ENCODE data around the gene CATSPERZ. TPM values are rescaled to one million over a fixed set of nuclear protein-coding genes. Genes with fewer than 3 reads are reported as not detected.

Gene CATSPERZ
- total RNA-seq, 5 donors from 2014 or later (not counting 1 experiment from before 2014, with no cell fraction given), result 0.40 TPM; not detected in 4

DNA sequence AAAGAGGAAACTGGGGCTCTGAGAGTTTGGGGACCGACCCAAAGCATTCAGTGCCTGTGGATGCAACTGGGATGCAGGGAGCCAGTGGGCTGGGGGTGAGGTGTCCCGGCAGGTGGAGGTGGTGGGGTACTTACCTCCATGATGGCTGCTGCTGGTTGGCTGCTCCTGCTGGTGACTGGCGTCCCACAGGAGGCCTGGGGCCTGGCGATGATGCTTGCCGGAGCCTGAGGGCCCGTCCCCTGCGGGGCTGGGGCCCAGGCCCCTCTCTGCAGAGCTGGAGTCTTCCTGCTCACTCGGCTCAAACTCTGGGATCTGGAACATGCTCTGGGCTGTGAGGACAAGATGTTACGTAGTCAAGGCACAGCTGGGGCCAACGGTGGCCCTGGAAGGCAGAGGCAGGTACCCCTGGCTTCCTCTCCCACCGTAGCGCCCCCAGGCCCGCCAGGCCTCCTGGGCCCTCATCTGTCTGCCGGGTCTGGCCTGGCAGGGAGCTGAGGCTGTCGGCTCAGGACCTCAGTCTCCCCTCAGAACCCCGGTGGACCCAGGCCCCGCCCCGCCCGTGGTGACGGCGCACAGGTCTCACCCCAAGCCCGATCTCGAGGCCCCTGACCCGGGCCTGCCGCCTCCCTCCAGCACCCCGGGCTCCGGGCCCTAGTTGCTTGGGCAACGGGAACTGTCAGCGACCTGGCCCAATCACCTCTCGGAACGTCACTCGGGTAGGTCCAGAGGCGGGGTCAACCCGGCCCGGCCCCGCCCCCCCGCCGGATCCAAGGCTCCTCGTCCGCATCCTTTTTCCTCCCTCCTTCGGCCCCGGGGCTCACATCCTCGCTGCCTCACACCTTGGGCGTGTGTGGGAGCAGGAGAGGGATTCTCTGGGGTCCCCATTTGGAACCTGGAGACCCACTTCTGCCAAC is 15.9 kb upstream of the CATSPERZ start, which contains the start of gene BAD:
TSS of gene BAD (minus strand) at position 618 of the 914 bp plus-strand sequence. CDS start at position 321, 297 bp downstream.
- Histone ChIP-seq H3K9me3 (no peaks in the 10 kb centered on the region), H3K27me3 (replicated peaks in 1 of 2; ENCODE audit: control insufficient read depth in 2 of 2, extremely low read depth in 1 of 2, insufficient read depth in 2 of 2, low read length in 1 of 2) (peaks cover 0 to under 1% of the 10 kb centered on the region in 2 experiments), H3K36me3 (ENCODE audit: control insufficient read depth in 2 of 2, extremely low read depth in 1 of 2, insufficient read depth in 1 of 2, low read length in 1 of 2) (peaks cover 0 to 7% of the 10 kb centered on the region in 2 donors), H3K4me3 (ENCODE audit: control insufficient read depth in 1 of 2, extremely low read depth in 1 of 2, low read length in 1 of 2) (peak within 1 kb of the TSS; percentile 76 to 87), H3K27ac (ENCODE audit: low read length) (peak within 1 kb of the TSS; percentile 100), H3K4me1 (ENCODE audit: control insufficient read depth in 1 of 2, extremely low read depth in 1 of 2, insufficient read depth in 2 of 2, low read length in 2 of 2) (peaks cover 4 to 37% of the 10 kb centered on the region in 2 experiments)
- WGBS (ENCODE audit: insufficient coverage), result 5% methylated on average over 33 of the region's 44 CpGs
- Mint-ChIP-seq H3K9me3 (no peaks in the 10 kb centered on the region), H3K27me3 (no peaks in the 10 kb centered on the region), H3K4me1 (peaks cover 19 to 27% (median 25%) of the 10 kb centered on the region in 3 donors), H3K4me3 (peak within 1 kb of the TSS; percentile 84 to 86 (median 85)), H3K36me3 (peaks cover 5% of the 10 kb centered on the region), H3K27ac (peak within 1 kb of the TSS; percentile 92 to 95)
- POLR2A ChIA-PET, result interaction anchor here (0.5 to 1.7 kb wide), 7 partner anchors 9 to 43 kb away, joined by 3 to 6 read pairs (median 5); partner anchors contain the start of genes FKBP2 (in 1 of the 2), PRDX5 (in 1 of the 2) and TRMT112 (in 1 of the 2)
- ATAC-seq (replicated peaks in 1 of 4) (peak; percentile 79 to 83 (median 80)), DNase-seq (peak; percentile 81 to 94 (median 89))
- CTCF ChIA-PET, result interaction anchor here (0.6 to 3.7 kb wide), 10 partner anchors 13 to 98 kb away, joined by 3 to 16 read pairs (median 6); partner anchors contain the start of genes CATSPERZ (in 1 of the 2), FKBP2 (in 1 of the 2), PRDX5 (in 1 of the 2) and STIP1 (in 1 of the 2)

- H3K36me3 ChIP-seq (ENCODE audit: control insufficient read depth in 2 of 2, extremely low read depth in 1 of 2, insufficient read depth in 1 of 2, low read length in 1 of 2), result peaks cover 0 to 7% of the 10 kb centered on the region in 2 donors
- ATAC-seq (replicated peaks in 1 of 4), result peak; percentile 70 to 77 (median 74)
- DNase-seq, result peak; percentile 81 to 97 (median 91)
- peak within 1 kb of the TSS; percentile 100 for H3K27ac ChIP-seq (ENCODE audit: low read length)
- POLR2A ChIA-PET, result interaction anchor here in 1 of 2 donors (0.6 to 1.7 kb wide), 6 partner anchors 13 to 99 kb away, joined by 3 to 6 read pairs (median 4); partner anchors contain the start of genes FKBP2, PRDX5, STIP1 and TRMT112
- H3K36me3 Mint-ChIP-seq, result peaks cover 5% of the 10 kb centered on the region
- peaks cover 4 to 37% of the 10 kb centered on the region in 2 experiments for H3K4me1 ChIP-seq (ENCODE audit: control insufficient read depth in 1 of 2, extremely low read depth in 1 of 2, insufficient read depth in 2 of 2, low read length in 2 of 2)
- peak within 1 kb of the TSS; percentile 84 to 86 (median 85) for H3K4me3 Mint-ChIP-seq
- H3K9me3 Mint-ChIP-seq, result no peaks in the 10 kb centered on the region
- H3K4me1 Mint-ChIP-seq, result peaks cover 19 to 27% (median 25%) of the 10 kb centered on the region in 3 donors
- CTCF ChIA-PET, result interaction anchor here (0.6 to 3.7 kb wide), 11 partner anchors 14 to 99 kb away, joined by 3 to 16 read pairs (median 5); partner anchors contain the start of genes CATSPERZ (in 1 of the 2), FKBP2 (in 1 of the 2), PRDX5 (in 1 of the 2) and STIP1 (in 1 of the 2)
- under 1% methylated on average over 92 of the region's 102 CpGs for WGBS (ENCODE audit: insufficient coverage)
- H3K27me3 Mint-ChIP-seq, result peaks cover 0 to under 1% of the 10 kb centered on the region in 2 donors
- H3K4me3 ChIP-seq (ENCODE audit: control insufficient read depth in 1 of 2, extremely low read depth in 1 of 2, low read length in 1 of 2), result peak within 1 kb of the TSS; percentile 76 to 87
- no peaks in the 10 kb centered on the region for H3K9me3 ChIP-seq
- H3K27ac Mint-ChIP-seq, result peak within 1 kb of the TSS; percentile 92 to 95
- H3K27me3 ChIP-seq (replicated peaks in 1 of 2; ENCODE audit: control insufficient read depth in 2 of 2, extremely low read depth in 1 of 2, insufficient read depth in 2 of 2, low read length in 1 of 2), result peaks cover 0 to 9% of the 10 kb centered on the region in 2 experiments
Measured at GRCh38 chr11:64284962-64285884, 14.9 kb upstream of the CATSPERZ start, which contains the start of gene GPR137. GPR137 (plus strand) TSS chr11:64285848; CDS start chr11:64286525, 677 bp downstream.

DNA sequence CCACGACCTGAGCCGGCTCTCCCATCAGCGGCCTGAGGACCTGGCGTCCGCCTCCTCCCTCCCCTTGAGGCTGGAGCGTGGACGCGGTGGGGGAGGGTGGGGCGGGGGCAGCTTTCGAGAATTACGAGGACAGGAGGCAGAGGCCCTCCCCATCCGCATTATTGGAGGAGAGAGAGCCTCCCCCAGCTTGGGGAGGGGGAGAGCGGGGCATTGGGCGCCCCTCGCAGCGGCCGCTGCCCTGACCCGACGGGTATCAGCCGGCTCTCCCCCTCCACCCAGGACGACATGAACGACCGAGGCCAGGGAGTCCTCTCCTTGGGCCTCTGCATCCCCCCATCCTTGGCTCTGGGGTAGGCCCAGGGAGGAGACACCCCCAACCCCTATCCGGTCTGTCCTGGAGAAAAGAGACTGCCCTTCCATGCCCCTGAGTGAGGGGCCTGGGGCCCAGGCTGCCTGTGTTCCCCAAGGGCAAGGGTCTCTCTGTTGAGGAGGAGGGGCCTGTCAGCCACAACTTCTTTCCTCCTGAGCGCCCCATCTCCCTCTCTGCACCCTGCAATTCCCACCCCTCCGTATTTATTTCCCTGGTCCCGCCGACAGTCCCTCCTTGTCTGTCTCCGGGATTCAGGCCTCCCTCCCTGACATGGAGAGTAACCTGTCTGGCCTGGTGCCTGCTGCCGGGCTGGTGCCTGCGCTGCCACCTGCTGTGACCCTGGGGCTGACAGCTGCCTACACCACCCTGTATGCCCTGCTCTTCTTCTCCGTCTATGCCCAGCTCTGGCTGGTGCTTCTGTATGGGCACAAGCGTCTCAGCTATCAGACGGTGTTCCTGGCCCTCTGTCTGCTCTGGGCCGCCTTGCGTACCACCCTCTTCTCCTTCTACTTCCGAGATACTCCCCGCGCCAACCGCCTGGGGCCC is 14.0 kb upstream of the CATSPERZ start:
- H3K36me3 ChIP-seq (ENCODE audit: control insufficient read depth in 2 of 2, extremely low read depth in 1 of 2, insufficient read depth in 1 of 2, low read length in 1 of 2), result peaks cover 0 to 7% of the 10 kb centered on the region in 2 donors
- Mint-ChIP-seq H3K27ac (peak overlapping the region; percentile 70 to 84), H3K4me1 (peaks cover 25 to 32% (median 30%) of the 10 kb centered on the region in 3 donors), H3K36me3 (peaks cover 4% of the 10 kb centered on the region), H3K9me3 (no peaks in the 10 kb centered on the region), H3K27me3 (peaks cover 5 to 7% of the 10 kb centered on the region in 2 donors), H3K4me3 (peak overlapping the region; percentile 67 to 84 (median 74))
- H3K4me3 ChIP-seq (ENCODE audit: control insufficient read depth in 1 of 2, extremely low read depth in 1 of 2, low read length in 1 of 2), result peak overlapping the region; percentile 17 to 87
- ChIA-PET POLR2A (interaction anchor here in 1 of 2 donors (1.6 to 1.7 kb wide), 2 partner anchors 14 to 31 kb away, joined by 5 to 6 read pairs; partner anchors contain the start of genes PRDX5 and TRMT112), CTCF (interaction anchor here (0.6 to 3.7 kb wide), 7 partner anchors 14 to 100 kb away, joined by 3 to 16 read pairs (median 6); partner anchors contain the start of genes CATSPERZ (in 1 of the 2), PRDX5 (in 1 of the 2), STIP1 (in 1 of the 2) and TRMT112 (in 1 of the 2))
- no peak for ATAC-seq (replicated peaks in 1 of 4)
- H3K27ac ChIP-seq (ENCODE audit: low read length), result peak overlapping the region; percentile 70
- 66% methylated on average over 14 of the region's 40 CpGs for WGBS (ENCODE audit: insufficient coverage)
- H3K4me1 ChIP-seq (ENCODE audit: control insufficient read depth in 1 of 2, extremely low read depth in 1 of 2, insufficient read depth in 2 of 2, low read length in 2 of 2), result peaks cover 4 to 40% of the 10 kb centered on the region in 2 experiments
- H3K27me3 ChIP-seq (replicated peaks in 1 of 2; ENCODE audit: control insufficient read depth in 2 of 2, extremely low read depth in 1 of 2, insufficient read depth in 2 of 2, low read length in 1 of 2), result peaks cover 4 to 18% of the 10 kb centered on the region in 2 experiments
- peak in 6 of 35 experiments; percentile 14 to 48 (median 27) for DNase-seq
- H3K9me3 ChIP-seq, result no peaks in the 10 kb centered on the region

- Mint-ChIP-seq H3K4me1 (peaks cover 25 to 28% (median 26%) of the 10 kb centered on the region in 3 donors), H3K36me3 (no peaks in the 10 kb centered on the region), H3K4me3 (peak overlapping the region; percentile 67 to 84 (median 74)), H3K27me3 (peaks cover 5 to 7% of the 10 kb centered on the region in 2 donors), H3K27ac (peak overlapping the region; percentile 70 to 84), H3K9me3 (no peaks in the 10 kb centered on the region)
- DNase-seq (no peak), ATAC-seq (replicated peaks in 1 of 4) (no peak)
- CTCF ChIA-PET, result interaction anchor here in 1 of 2 donors (3.0 kb wide), 1 partner anchor 14 kb away, joined by 13 read pairs; the partner anchor contains the start of gene CATSPERZ
- Histone ChIP-seq H3K27ac (ENCODE audit: low read length) (no peak overlapping the region), H3K27me3 (replicated peaks in 1 of 2; ENCODE audit: control insufficient read depth in 2 of 2, extremely low read depth in 1 of 2, insufficient read depth in 2 of 2, low read length in 1 of 2) (peaks cover 4 to 21% of the 10 kb centered on the region in 2 experiments), H3K36me3 (ENCODE audit: control insufficient read depth in 2 of 2, extremely low read depth in 1 of 2, insufficient read depth in 1 of 2, low read length in 1 of 2) (peaks cover 0 to 7% of the 10 kb centered on the region in 2 donors), H3K4me3 (ENCODE audit: control insufficient read depth in 1 of 2, extremely low read depth in 1 of 2, low read length in 1 of 2) (no peak overlapping the region), H3K4me1 (ENCODE audit: control insufficient read depth in 1 of 2, extremely low read depth in 1 of 2, insufficient read depth in 2 of 2, low read length in 2 of 2) (peaks cover 4 to 42% of the 10 kb centered on the region in 2 experiments), H3K9me3 (no peaks in the 10 kb centered on the region)
- POLR2A ChIA-PET, result interaction anchor here in 1 of 2 donors (0.6 kb wide), 1 partner anchor 639 kb away, joined by 5 read pairs; no protein-coding TSS in a partner anchor
- WGBS (ENCODE audit: insufficient coverage), result 95% methylated on average over 6 of the region's 9 CpGs
Measured at GRCh38 chr11:64286801-64287159, 13.4 kb upstream of the CATSPERZ start.
